Activated CD8-positive, alpha-beta T cell treated with anti-CD3 and anti-CD28 coated beads for 36 hours (primary cell): ENCODE results near the gene ANKMY1. TPM values are rescaled to one million over a fixed set of nuclear protein-coding genes. Genes with fewer than 3 reads are reported as not detected.
"Not testable (repeated sequence)": the region's sequence is repeated elsewhere in the genome, so short reads cannot be mapped to it uniquely, and the experiment has no call there.

ENCODE experiments used
- ATAC-seq: fragments of 200-7000 bp; cut with Tn5 transposase; one replicate; pipeline ENCODE4 v1.10.0; 2021; ENCODE audit warnings: mild to moderate bottlenecking, moderate library complexity
- CTCF ChIA-PET: fragments of 350-600 bp; sonication (Branson Sonifier 250); formaldehyde crosslinking; loops from one replicate; lab custom pipeline; 2021; ENCODE audit warnings: antibody characterized with exemption; lab: Charles Lee
- POLR2A ChIA-PET: fragments of 350-600 bp; sonication (Branson Sonifier 250); formaldehyde crosslinking; loops from one replicate; lab custom pipeline; 2021; ENCODE audit warnings: antibody characterized with exemption; lab: Charles Lee
- DNase-seq: peaks from one replicate; pipeline ENCODE4 v3.0.0-alpha.2; 2020
- H3K27ac Mint-ChIP-seq: one replicate; pipeline ENCODE4 v1.8.0; 2021; ENCODE audit warnings: mild to moderate bottlenecking, mixed read lengths
- H3K27me3 Mint-ChIP-seq: one replicate; pipeline ENCODE4 v1.8.0; 2021; ENCODE audit warnings: mixed read lengths
- H3K36me3 Mint-ChIP-seq: one replicate; pipeline ENCODE4 v1.8.0; 2021; ENCODE audit warnings: low read depth, mixed read lengths
- H3K4me1 Mint-ChIP-seq: one replicate; pipeline ENCODE4 v1.8.0; 2021; ENCODE audit warnings: low read depth, mixed read lengths
- H3K4me3 Mint-ChIP-seq: one replicate; pipeline ENCODE4 v1.8.0; 2021; ENCODE audit warnings: mild to moderate bottlenecking, moderate library complexity, mixed read lengths
- H3K9me3 Mint-ChIP-seq: one replicate; pipeline ENCODE4 v1.8.0; 2021; ENCODE audit warnings: mixed read lengths
- intact Hi-C: fragments of 100-400 bp; cut with micrococcal nuclease; formaldehyde crosslinking; loops from one replicate; pipeline ENCODE4 v1.10.0; 2022
- total RNA-seq, 2 experiments: library from RNA; stranded (reverse); gene quantifications; one replicate each; pipeline ENCODE4 v1.2.3, GENCODE V29; 2021
- TF ChIP-seq, protein P1 (sequence below): fragments of 200-600 bp; IDR thresholded peaks from one replicate; pipeline ENCODE4 v1.8.0; 2022; ENCODE audit warnings: antibody characterized with exemption, mild to moderate bottlenecking

Gene ANKMY1
- total RNA-seq, 2 experiments from 2014 or later: 14.5 to 18.6 TPM

DNA sequence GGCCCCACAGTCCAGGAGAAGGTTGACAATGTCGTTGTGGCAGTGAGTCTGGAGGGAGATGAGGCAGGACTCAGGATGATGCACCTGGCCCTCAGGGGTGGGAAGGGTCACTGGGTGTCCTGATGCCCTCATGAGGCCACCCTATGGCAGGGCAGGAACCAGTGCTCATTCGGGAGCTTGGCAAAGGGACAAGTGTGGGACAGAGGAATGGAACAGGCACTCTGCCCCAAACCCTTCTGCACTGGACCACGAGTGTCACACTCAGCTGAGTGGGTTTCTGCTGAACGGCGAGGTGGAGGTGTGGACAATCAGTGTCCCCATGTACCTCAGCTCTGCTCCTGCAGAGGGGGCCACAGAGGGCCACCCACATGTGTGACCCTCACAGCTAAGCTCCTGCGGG, 32.0 kb downstream of the ANKMY1 start:
- POLR2A ChIA-PET: no interaction called here
- H3K9me3 Mint-ChIP-seq: peaks cover 24% of the 10 kb centered on the region
- DNase-seq: no peak
- TF ChIP-seq, protein P1, sequence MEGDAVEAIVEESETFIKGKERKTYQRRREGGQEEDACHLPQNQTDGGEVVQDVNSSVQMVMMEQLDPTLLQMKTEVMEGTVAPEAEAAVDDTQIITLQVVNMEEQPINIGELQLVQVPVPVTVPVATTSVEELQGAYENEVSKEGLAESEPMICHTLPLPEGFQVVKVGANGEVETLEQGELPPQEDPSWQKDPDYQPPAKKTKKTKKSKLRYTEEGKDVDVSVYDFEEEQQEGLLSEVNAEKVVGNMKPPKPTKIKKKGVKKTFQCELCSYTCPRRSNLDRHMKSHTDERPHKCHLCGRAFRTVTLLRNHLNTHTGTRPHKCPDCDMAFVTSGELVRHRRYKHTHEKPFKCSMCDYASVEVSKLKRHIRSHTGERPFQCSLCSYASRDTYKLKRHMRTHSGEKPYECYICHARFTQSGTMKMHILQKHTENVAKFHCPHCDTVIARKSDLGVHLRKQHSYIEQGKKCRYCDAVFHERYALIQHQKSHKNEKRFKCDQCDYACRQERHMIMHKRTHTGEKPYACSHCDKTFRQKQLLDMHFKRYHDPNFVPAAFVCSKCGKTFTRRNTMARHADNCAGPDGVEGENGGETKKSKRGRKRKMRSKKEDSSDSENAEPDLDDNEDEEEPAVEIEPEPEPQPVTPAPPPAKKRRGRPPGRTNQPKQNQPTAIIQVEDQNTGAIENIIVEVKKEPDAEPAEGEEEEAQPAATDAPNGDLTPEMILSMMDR: no peak
- peaks cover under 1% of the 10 kb centered on the region for H3K27me3 Mint-ChIP-seq
- ATAC-seq: no peak
- no peak overlapping the region for H3K4me3 Mint-ChIP-seq
- CTCF ChIA-PET: interaction anchor here (1.3 to 1.6 kb wide), 2 partner anchors 12 to 41 kb away, joined by 3 to 6 read pairs; no protein-coding TSS in a partner anchor
- H3K36me3 Mint-ChIP-seq: peaks cover 83% of the 10 kb centered on the region
- intact Hi-C loops: no loop called here
- peaks cover under 1% of the 10 kb centered on the region for H3K4me1 Mint-ChIP-seq
- no peak overlapping the region for H3K27ac Mint-ChIP-seq

DNA sequence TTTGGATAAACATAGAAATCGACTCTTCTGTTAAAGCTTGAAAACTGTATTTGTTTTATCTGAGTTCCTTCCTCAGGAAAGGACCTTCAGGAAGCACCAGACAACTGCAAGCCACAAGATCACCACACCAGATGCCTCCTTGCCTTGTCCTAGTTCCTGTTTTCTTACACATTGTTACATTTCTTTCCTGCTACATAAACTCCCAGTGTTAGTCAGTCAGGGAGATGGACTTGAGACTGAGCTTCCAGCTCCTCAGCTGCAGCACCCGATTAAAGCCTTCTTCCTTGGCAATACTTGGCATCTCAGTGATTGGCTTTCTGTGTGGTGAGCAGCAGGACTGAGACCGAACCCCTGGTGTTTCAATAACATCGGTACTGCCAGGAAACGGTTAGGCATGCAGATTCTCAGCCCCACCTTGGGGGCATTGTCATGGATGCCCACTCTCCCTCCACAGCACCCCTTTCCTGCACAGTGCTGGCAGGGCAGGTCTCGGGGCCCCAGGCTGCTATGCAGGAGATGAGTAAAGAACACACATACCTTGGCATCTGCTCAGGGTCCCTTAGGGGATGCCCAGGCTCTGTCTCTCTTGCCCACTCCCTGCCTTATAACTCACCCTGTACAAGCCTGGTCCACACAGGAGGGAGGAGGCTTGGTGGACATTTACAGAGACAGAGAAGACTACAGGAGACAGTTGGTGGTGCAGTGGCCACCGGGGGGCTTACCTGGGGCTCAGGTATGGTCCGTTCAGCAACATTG, 32.6 kb downstream of the ANKMY1 start:
- ChIA-PET CTCF (interaction anchor here (1.3 to 2.1 kb wide), 4 partner anchors 11 to 42 kb away, joined by 3 to 7 read pairs (median 4); no protein-coding TSS in a partner anchor), POLR2A (no interaction called here)
- no peak for DNase-seq
- Mint-ChIP-seq H3K27me3 (peaks cover 3% of the 10 kb centered on the region), H3K4me3 (no peak overlapping the region), H3K9me3 (peaks cover 24% of the 10 kb centered on the region), H3K36me3 (peaks cover 81% of the 10 kb centered on the region), H3K27ac (no peak overlapping the region), H3K4me1 (peaks cover 5% of the 10 kb centered on the region)
- ATAC-seq: no peak
- TF ChIP-seq, protein P1: no peak
- intact Hi-C loops: no loop called here

DNA sequence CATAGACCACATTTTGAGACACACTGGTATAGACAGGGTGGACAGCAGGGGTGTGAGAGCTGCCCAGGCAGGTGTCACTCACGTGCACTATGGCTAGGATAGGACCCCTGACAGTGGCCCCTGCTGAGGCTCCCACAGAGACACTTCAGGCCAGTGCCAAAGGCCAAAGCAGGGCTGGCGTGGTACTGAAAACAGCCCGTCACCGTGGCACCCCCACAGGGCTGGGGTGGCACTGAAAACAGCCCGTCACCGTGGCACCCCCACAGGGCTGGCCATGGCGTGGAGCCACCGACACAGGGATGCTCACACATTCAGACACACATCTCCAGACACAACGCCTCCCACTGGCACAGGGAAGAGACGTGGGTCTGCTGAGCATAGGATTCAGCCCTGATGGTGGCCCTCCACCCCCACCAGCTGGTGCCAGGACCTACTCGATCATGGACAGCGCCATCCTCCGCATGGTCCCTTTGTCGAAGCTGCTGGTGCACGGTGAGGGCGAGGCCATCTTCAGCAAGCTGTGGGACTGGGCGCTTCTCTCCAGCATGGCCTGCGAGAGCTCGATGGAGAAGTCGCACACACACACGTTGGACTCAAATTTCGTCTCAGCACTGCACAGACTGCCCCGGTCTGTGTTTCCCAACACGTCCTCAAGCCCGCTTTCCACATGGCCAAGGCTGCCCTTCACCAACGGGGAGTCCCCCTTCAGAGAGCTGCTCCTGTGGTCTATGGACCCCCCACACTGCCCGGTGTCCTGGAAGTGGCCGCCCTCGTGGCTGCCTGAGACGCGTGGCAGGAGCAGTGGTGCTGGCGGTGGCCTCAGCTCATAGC, 34.1 kb downstream of the ANKMY1 start:
- H3K27me3 Mint-ChIP-seq: peaks cover 3% of the 10 kb centered on the region
- DNase-seq: no peak
- peaks cover 70% of the 10 kb centered on the region for H3K36me3 Mint-ChIP-seq
- TF ChIP-seq, protein P1: no peak
- no peak overlapping the region for H3K4me3 Mint-ChIP-seq
- peaks cover 24% of the 10 kb centered on the region for H3K9me3 Mint-ChIP-seq
- ChIA-PET CTCF (interaction anchor here (1.6 to 2.1 kb wide), 2 partner anchors 9 to 31 kb away, joined by 3 to 7 read pairs; no protein-coding TSS in a partner anchor), POLR2A (no interaction called here)
- intact Hi-C loops: no loop called here
- peaks cover 5% of the 10 kb centered on the region for H3K4me1 Mint-ChIP-seq
- no peak overlapping the region for H3K27ac Mint-ChIP-seq
- no peak for ATAC-seq

DNA sequence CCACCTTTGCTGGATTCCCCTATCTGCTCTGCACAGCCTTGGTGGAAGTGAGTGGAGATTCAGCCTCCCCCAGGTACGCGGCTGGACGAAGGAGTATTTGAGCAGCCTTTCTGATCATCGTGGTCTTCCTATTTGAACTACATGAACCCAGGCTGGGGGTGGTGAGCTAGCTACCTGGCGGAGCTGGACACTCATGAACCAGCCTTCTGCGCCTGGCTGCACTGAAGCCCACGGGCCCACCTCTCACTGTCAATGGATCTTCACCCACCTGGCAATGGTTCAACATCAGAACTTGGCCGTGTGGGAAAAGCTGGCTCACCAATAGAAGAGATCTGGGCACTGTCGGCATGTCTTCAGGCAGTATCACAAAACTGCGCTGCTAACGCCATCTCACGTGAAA, 35.4 kb downstream of the ANKMY1 start:
- H3K4me1 Mint-ChIP-seq: peaks cover 5% of the 10 kb centered on the region
- no peak overlapping the region for H3K27ac Mint-ChIP-seq
- TF ChIP-seq, protein P1: no peak
- peaks cover 3% of the 10 kb centered on the region for H3K27me3 Mint-ChIP-seq
- no peak for ATAC-seq
- CTCF ChIA-PET: interaction anchor here (1.4 kb wide), 1 partner anchor 8 kb away, joined by 5 read pairs; no protein-coding TSS in a partner anchor
- H3K36me3 Mint-ChIP-seq: peaks cover 68% of the 10 kb centered on the region
- H3K4me3 Mint-ChIP-seq: no peak overlapping the region
- POLR2A ChIA-PET: no interaction called here
- peaks cover 22% of the 10 kb centered on the region for H3K9me3 Mint-ChIP-seq
- DNase-seq: no peak
- intact Hi-C loops: no loop called here

DNA sequence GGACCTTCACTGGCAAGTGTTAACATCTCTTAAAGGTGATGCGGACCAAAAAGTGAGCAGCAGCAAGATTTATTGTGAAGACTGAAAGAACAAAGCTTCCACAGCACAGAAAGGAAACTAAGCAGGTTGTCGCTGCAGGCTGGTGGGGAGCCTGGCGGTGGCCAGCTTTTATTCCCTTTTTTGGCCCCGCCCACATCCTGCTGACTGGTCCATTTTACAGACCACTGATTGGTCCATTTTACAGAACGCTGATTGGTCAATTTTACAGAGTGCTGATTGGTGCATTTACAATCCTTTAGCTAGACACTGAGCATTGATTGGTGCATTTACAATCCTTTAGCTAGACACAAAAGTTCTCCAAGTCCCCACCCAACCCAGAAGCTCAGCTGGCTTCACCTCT, 35.9 kb downstream of the ANKMY1 start:
- H3K27ac Mint-ChIP-seq, H3K4me1 Mint-ChIP-seq, H3K4me3 Mint-ChIP-seq, H3K27me3 Mint-ChIP-seq, intact Hi-C loops: not testable (repeated sequence)
- DNase-seq (peak; percentile 43), ATAC-seq (peak; percentile 20)
- POLR2A ChIA-PET: interaction anchor here (0.6 kb wide), 1 partner anchor 88 kb away, joined by 3 read pairs; no protein-coding TSS in a partner anchor
- CTCF ChIA-PET: interaction anchor here (1.4 kb wide), 1 partner anchor 8 kb away, joined by 5 read pairs; no protein-coding TSS in a partner anchor
- peaks cover 18% of the 10 kb centered on the region for H3K9me3 Mint-ChIP-seq
- peaks cover 64% of the 10 kb centered on the region for H3K36me3 Mint-ChIP-seq
